Measurements from ENCODE around the gene LSS.

The LSS gene

DNA sequence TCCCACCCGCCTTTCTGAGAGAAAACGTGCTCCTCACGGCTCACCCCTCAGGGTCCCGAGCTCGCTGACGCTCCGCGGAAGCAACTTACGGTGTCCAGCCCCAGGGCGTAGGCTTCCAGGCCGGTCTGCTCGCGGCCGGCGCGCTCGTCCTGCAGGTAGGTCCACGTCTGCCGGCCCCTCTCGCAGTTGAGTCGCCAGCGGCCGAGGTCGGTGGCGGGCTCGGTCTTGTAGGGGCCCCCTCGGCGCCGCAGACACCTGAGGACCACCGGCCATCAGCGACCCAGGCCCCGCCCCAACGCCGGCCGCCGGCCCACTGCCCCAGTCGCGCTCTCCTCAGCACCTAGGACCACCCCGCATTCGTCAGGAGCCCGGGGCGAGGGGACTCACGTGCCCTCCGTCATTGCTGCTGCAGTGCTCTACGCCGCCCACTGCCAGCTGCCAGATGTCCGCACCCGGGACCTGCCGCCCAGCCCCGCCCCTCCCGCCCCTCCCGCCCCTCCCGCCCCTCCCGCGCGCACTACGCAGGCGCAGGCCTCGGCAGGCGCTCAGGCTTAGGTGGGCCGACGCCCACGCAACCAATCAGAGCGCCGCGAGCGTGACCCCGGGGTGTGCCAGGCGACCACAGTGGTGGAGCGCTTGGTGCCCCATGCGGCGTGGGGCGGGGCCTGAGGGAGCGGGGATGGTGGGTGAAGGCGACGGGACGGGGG lies at the start of gene LSS:
LSS (minus strand) TSS at position 430 of the 707 bp plus-strand sequence; CDS start at position 401, 29 bp downstream.
- peak; percentile 98 for DNase-seq

DNA sequence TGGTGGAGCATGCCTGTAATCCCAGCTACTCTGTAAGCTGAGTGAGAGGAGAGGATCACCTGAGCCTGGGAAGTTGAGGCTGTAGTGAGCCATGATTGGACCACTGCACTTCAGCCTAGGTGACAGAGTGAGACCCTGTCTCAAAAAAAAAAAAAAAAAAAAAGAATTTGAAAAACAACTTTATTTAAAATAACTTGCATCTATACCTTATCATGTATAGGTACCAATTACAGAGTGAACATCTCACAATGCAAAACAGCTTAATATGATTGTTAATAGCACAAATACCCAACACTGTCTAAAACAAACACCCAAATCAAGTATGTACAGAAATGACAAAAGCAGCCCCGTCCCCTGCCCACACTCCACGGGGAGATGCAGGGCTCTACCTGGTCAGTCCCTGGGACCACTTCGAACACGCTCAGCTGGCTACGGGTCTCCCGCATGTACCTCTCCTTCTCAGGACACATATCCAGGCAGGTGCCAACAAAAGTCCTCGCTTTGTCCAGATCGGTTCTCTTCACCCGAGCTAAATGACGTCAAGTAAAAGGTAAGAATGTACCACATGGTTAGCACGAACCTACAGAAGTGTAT lies 46.3 kb upstream of the LSS start:
- no peak for DNase-seq

DNA sequence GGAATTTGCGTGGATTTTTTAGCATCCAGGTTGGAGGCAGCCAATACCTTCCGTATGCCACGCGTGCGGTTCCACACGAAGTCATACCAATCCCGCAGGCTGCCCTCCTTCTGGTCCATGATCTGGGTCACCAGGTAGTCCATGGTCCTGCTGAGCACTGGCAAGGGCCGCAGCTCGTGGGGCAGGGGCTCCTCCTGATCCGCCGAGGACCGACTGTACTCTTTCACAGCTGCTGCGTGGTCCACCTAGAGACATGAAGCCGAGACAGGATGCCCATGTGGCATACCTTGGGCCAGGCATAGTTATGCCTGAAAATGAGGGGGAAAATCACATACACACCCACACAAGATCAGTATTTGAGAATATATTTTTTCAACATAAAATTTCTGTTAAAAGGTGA lies 44.8 kb upstream of the LSS start:
- no peak for DNase-seq

DNA sequence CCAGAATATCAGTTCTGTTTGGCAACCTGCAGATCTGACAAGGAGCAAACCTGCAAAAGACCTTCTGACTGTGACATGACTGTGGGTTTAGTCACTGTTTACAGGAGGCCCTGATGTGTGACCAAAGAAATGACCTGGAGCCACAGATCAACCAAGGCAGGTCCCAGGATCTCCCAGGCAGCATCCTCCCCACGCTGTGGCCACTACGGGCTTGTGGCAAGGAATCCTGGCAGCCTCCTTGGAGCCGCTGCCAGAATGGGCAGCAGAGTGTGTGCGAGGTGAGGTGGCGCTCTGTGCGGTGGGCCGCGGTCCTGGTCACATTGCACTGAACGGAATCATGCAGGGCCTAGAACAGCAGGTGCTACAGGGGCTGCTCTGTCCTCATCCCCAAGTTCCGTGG lies 40.9 kb upstream of the LSS start:
- no peak for DNase-seq

DNA sequence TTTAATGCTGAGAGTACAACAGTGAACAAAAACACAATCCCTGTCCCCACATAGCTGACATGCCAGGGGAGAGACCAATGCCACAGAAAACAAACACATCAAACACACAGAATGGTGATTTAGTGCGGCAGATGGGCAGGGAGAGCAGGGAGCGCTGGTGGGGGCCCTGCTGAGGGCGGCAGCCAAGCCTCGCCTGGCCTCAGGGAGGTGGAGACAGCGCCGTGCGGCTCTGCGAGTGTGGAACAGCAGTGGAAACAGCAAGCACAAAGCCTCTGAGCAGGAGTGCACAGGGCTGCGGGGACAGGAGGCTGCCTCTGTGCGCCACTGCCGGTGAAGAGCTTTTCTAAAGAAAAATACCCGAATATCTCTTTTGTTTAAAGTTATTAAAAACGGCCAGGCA lies 39.8 kb upstream of the LSS start:
- DNase-seq: no peak

DNA sequence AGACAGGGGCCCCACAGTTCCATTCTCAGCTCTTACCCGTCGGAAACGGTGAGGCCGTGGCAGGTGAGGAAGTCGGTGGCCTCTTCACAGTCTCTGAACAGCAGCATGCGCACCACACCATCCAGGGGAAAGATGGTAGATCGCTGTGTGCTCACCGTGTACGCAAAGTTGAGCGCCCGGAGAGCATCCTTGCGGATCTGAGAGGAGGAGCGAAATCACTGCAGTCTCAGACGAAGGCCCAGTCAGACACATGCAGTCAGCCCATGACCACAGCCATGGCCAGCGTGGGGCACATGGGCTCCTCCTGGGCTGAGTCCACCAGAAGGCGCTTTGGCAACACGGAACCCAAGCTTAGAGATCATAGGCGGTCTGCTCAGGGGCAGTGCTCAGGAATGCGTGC lies 38.4 kb upstream of the LSS start:
- DNase-seq: no peak

DNA sequence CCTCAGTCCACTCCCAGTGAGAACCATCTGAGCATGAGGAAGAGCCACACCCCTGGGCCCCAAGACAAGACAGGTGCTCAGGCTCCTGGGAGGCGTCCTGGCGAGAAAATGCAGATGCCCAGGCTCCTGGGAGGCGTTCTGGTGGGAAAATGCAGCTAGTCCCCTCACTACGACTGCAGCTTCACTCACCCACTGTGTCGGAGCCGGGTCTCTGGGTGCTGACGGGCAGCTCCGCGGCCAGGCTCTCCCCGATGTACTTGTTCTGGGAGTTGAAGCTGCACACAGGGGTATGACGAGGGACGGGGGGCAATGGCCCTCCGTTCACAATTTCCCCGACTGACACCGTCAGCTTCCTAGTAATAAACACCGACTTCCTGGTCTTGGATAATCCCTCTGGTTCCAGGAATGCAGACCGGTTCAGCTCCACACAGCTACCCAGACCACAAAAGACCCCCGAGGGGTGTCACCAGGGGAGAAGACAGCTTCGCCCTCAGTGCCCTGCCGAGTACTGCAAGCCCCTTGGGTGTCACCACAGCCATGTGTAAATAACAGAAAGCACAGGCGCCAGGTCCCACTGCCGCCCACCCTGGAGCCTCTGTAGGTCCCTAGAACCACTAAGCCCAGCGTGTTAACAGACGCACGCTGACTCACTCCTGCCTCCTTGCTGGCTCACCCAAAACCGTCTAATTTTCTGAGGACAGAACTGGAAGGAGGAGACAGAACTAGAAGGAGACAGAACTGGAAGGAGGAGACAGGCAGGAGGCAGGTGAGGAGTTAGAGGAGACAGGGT lies 37.4 kb upstream of the LSS start:
- DNase-seq: no peak

DNA sequence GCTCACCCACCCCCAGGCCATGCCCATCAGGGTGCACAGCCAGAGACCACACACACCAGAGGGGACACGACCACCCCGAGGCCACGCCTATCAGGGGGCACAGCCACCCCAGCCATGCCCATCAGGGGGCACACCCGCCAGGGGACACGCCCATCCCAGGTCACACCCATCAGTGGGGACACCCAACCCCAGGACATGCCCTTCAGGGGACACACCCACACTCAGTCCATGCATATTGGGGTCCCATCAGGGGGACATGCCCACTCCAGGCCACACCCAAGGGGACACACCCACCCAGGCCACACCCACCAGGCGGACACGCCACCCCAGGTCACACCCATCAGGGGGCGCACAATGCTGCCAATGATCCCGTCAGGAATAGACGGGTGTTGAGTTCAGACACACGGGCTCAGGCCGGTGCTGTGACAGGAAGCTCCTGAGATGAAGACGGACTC lies 36.1 kb upstream of the LSS start:
- DNase-seq: no peak

DNA sequence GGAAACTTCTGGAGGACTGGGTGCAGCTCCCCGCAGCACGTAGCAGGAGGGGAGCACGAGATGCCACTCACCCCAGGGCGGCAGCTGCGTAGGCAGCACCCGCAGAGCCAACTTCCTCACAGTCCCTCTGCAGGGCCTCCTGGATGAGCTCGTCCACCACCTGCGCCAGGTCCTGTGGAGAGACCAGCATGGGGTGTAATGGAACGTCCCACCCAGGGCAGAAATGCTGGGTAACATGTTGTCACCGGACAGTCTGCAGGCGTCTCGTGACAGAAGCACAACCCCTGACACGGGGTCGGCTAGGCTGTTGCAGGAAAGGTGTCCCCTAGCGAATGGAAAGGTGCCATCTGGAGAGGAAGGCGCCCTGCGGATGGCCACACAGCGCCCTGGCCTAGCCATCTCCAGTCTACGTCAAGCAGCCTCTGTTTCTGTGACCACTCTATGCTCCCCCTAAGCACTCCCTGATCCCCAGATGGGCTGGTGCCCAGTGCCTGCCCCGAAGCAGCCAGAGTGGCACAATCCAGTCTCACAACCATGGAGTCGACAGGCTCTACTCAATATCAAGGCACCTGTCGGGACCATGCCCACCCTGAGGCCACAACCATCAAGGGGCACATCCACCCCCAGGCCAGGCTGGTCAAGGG lies 35.6 kb upstream of the LSS start:
- DNase-seq: no peak

DNA sequence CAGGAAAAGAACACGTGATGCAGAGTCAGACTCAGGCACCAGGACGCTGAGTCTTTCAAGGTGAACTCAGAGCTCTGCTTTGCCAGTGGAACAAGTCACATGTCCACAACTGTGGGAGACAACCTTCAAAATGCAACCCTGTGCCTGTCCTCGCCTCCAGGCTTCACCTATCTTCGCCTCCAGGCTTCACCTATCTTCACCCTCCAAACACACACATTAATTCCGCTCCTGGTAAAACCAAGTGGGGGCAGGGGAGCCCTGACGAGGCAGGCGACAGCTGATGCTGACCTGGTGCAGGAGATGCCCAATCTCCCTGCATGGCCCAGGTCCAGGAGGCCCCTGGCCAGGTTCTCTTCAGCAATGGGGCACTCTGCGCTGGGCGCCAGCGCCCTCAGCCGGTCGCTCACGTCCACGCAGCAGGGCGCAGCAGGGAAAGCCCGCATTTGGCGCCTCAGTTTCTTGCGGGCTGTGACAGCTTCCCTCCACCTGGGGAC lies 28.0 kb upstream of the LSS start:
- DNase-seq: no peak

DNA sequence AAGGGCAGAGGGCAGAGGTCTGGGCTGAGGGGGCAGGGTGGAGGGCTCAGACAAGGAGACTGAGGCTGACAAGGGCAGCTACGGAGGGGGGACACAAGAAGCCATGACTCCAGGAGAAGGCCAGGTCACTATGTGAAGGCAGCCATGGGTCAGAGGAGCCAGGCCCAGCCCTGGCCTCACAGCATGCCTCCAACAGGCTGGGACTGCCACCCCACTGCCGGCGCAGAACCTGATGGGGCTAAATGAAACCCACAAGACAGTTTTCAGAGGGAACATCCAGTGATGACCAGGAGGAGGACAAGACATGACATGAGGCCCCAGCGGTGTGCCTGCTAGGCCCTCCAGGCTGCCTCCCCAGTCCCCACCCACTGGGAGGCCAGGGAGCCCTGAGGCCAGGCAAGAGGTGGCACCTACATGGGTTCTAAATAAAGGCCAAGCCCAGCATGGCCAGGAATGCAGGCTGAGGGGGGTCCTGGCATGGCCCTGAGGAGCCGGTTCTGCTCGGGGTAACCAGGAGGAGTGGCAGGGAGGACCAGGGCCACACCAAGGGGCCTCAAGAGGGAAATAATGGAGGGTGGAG lies 27.3 kb upstream of the LSS start:
- DNase-seq: no peak

DNA sequence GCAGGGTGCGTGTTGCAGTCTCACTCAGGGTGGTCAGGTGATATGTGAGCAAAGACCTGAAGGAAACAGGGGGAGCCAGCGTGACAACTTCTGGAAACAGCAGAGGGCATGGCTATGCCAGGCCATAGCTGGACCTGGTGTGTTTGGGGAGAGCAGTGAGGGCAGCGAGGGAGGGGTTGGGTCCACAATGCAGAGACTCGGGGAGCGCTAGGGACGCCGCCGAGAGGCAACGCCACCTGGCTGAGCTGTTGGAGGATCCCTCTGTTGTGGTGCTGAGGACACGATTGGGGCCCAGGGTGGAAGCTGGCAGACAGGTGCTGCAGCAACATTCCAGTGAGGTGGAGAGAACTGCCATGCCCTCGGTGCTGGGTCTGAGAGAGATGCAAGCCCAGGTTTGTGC lies 26.6 kb upstream of the LSS start:
- no peak for DNase-seq

DNA sequence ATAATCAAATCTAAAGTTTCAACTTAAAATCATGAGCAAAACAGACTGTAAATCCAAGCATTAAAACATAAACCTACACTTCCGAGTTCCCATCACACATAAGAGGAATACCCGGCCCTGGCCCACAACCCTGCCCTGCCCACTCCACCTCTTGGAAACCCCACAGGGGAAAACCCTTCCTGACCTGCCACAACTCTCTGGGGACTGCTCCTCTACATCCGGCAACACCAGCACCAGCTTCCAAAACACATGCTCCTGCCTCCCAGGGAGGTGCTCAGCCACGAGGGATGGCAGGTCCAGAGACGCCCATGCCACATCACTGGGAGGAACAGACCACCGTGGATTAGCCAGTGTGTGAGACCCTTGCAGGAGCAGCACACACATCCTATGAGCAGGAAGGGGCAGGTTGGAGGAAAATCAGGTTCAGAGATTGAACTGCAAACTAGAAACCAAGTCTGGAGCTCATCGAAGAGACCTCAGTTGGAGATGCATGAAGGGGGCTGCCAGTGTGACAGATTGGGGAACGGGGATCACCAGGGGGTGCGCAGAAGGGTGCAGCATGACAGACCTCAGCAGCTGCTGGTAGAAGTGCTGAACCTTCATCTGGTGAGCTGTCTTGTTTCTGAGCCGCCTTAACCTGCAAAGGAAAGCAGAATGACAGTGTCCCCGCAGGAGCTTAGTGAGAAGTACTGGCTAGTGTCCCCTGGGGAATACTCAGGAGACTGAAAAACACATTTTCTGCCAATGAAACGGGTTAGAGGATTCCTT lies 25.8 kb upstream of the LSS start:
- DNase-seq: no peak

DNA sequence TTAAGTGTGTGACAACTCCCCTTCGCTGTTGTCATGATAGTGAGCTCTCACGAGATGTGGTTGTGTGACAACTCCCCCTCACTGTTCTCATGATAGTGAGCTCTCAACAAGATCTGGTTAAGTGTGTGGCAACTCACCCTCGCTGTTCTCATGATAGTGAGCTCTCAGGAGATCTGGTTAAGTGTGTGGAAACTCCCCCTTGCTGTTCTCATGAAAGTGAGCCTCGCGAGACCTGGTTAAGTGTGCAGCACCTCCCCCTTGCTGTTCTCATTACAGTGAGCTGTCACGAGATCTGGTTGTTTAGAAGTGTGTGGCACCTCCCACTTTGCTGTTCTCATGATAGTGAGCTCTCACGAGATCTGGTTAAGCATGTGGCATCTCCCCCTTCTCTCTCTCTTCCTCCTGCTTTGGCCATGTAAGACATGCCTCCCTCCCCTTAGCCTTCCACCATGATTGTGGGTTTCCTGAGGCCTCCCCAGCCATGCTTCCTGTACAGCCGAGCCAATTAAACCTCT lies 25.1 kb upstream of the LSS start:
- no peak for DNase-seq

DNA sequence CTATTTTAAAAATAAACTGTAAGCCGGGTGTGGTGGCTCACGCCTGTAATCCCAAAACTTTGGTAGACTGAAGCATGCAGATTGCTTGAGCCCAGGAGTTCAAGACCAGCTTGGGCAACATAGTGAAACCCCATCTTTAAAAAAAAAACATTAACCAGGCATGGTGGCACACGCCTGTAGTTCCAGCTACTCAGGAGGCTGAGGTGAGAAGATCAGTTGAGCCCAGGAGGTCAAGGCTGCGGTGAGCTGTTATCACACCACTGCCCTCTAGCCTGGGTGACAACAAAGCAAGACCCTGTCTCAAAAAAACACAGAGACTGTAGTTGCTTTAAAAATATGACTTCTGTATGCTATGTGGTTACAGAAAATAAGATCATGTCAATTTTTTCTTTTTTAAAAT lies 24.3 kb upstream of the LSS start:
- no peak for DNase-seq

DNA sequence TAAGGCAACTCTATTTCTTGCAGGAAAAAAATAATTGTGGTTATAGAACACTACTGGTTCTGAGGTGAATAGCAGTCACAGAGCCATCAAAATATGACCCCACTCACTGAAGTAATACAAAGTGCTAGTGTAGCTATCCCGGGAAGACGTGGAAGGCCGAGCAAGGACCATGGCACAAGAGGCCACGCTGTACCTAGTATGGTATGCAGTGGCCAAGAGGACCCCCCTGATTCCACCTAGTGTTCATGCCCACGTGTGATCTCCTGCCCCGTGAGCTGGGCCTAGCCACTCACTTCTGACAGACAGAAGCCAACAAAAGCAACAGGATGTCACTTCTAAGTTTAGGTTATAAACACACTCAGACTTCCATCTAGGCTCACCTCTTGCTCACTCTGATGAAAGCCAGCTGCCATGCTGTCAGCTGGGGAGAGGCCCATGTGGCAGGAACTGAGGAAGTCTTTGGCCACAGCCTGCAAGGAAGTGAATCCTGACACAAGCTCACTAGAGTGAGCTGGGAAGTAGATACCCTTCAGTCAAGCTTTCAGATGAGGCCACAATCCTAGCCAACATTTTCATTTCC lies 21.7 kb upstream of the LSS start:
- DNase-seq: no peak

DNA sequence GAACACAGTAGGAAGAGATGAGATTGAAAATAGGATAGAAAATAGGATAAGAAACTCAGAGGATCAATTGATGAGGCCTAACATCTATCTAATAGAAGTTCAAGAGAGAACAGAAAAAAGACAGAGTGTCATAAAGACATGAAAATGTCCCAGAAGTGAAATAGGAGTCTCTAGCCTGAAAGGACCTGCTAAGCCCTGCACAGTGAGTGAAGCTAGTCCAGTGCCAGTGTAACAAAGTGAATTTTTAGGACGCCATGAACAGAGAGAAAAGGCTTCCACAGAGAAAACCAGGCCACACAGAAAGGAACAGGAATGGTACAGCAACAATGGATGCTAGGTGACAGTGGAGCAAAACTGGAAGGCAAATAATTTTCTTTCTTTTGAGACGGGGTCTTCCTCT lies 20.3 kb upstream of the LSS start:
- no peak for DNase-seq

DNA sequence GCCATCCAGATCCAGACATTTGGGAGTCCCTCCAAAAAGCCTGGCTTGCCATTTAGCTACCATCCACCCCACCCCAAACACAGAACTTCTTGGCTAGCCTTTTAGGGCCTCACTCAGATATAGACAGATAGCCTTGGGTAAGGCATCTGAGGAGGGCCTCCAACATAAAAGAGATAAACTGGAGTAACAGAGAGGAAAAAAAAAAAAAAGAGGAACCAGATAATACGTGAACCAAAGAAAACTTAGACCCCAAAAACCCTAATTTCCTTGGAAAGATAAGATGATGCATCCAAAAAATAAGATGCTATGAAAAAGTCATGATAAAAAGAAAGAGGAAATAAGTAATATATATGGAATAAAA lies 19.8 kb upstream of the LSS start:
- DNase-seq: no peak

DNA sequence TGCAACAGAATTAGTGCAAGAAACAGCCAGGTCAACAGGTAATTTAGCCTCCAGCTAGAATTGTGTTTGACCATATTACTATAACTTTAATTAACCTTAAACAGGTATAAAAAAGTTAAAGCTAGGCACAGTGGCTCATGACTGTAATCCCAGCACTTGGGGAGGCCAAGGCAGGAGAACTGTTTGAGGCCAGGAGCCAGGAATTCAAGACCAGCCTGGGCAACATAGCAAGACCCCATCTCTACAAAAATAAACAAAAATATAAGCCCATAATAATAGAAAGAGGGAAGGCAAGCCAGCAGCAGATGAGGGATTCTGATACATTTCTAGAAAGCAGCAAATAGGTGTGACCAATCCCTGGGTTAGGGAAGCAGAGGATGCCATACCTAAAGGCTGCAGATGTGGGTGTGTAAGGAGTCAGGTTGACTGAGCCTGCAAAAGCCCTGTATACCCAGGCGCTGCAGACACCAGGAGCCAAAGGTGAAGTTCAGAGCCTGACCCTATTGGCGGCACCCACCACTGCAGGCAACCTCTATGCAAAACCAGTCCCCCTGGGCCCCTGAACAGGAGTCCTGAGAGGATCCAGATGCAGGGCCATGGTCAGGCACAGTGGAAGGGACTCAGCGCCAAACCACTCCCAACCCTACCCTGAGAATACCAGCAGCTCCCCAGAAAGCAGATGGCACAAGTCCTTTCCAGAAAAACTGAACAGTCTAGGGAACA lies 19.3 kb upstream of the LSS start:
- DNase-seq: no peak

DNA sequence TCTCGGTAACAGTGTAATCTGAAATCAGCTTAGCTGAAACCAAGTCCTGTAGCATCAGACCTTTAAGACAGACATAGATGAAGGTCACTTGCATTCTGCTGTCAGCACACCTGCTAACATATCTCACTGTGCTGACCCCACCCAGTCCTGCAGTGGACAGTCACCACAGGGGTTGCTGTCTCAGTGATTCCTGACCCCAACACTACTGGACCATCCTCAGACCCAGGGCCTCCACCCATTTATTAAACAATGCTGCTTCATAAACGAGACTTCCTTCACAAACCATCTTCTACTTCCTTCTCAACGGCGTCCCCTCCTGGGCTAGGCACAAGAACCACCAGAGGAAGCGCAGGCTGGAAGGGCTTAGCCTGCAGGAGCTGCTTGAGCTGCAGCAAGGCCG lies 17.8 kb upstream of the LSS start:
- DNase-seq: no peak

Measured in eye (tissue), 1 donor.